Midbrain (tissue), 1 donor: ENCODE data around the gene ANKS1B.
"Not testable (repeated sequence)": the region's sequence is repeated elsewhere in the genome, so short reads cannot be mapped to it uniquely, and the experiment has no call there.

Experiments
- DNase-seq: peaks from one replicate; lab custom pipeline; 2025; lab: John Stamatoyannopoulos, UW

Gene ANKS1B

DNA sequence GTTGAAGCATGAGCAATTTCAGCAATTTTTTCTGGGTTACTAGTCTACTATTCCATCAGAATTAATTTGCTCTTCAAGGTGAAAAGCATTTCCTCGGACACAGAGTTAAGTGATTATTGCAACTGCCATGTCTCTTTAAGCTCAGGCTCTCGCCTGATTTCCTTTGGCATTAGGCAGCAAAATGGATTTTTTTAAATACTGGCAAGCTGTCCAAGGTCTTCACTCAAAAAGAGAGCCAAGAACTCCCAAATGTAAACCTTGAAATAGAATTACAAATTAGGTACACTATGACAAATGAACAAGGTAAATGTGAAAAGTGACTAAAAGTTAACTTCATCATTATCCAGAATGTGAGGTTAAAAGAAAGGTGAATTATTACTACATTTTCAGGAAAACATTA is 225.3 kb downstream of the ANKS1B start:
- DNase-seq, result no peak

DNA sequence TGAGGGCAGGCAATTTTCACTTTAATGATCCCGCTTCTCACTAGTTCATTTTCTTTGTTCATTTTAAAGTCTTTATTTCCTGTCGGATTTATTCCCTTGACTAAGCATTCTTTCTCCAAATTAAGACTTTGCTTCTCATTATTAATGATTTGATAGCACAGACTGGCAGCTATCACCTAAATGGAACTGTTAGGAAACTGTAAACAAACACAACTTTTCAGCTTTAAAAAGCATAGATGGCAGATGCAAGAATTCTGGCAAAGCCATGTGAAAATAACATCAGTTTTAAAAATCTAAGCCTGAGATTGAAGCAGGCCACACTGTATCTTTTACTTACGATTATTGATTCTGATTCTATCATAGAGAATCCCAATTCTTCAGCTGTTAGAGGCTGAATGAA is 225.7 kb downstream of the ANKS1B start:
- no peak for DNase-seq

DNA sequence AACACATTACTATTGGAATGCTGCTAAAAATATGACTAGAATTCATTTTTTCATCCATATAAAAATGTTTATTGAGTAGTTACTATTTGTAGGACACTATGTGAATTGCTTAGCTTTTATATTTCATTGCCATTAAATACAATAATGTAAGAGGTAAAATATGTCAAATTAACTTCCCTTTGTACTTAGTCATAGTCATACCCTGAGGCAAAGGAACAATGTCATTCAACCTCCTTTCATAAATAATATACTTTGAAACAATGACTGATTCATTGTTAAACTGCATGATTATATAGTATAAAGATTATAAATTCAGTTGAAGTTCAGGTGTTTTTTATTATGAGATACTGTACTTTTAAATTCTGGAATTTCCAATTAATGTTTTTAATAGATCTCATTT is 232.0 kb downstream of the ANKS1B start:
- DNase-seq, result no peak

DNA sequence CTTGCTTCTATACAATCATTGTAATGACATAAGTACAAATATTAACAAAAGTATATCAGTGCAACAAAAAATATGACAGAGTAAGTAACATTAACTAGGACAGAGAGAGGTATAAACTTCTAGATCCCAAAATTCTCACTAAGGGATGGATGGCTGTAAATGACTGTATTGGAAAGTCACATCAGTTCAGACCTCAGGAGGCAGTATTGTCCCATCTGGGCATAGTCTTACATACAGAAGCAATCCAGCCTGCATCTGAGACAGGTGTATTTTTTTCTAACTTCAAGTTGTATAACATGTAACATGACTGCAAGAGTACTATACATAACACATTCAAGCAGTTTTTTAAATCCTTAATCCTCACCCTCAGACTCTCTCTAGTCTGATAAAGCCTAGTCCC is 238.2 kb downstream of the ANKS1B start:
- no peak for DNase-seq

DNA sequence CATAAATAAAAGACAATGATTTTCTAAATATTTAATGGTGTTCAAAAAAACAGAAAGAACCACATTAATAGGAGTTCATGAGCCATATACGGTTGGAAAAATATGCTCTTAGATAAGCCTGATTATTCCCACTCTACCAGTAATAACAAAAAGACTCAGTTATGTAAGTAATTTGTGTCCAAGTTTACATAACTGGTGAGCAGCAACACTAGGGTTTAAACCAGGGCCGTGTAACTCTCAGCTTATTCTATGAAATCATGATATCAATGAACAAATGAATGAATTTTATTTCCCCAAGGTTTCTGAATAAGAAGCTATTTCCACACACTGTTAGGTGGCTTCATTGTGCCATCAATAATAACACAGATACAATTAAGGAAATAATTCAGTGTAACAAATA is 238.8 kb downstream of the ANKS1B start:
- no peak for DNase-seq

DNA sequence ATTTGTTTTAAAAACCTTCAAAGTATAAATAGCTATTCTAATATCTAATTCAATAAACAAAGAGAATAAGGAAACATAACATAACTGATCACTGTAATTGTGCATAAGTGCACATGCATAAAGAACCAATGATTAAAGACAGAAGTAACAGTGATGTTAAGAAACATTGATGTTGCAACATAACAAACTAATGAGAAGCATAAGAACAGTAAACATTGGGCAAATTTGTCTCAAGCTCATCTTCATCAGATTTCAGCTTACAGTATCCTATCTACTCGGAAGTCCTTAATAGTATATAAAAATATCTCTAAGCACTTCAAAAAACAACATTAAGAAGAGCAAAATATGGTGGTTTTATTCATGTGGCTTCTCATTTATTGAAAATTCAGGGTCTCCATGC is 239.6 kb downstream of the ANKS1B start:
- no peak for DNase-seq

DNA sequence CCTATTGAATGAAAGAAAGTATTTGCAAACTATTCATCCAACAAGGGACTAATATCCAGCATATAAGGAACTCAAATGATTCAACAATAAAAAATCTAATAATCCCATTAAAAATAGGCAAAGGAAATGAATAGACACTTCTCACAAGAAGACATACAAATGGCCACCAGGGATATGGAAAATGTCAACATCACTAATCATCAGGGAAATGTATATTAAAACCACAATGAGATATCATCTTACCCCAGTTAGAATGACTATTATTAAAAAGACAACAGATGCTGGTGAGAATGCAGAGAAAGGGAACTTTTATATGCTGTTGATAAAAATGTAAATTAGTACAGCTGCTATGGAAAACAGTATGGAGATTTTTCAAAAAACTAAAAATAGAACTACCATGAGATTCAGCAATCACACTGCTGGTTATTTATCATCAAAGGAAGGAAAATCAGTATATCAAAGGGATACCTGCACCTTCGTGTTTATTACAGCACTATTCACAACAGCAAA is 247.9 kb downstream of the ANKS1B start:
- DNase-seq, result no peak

DNA sequence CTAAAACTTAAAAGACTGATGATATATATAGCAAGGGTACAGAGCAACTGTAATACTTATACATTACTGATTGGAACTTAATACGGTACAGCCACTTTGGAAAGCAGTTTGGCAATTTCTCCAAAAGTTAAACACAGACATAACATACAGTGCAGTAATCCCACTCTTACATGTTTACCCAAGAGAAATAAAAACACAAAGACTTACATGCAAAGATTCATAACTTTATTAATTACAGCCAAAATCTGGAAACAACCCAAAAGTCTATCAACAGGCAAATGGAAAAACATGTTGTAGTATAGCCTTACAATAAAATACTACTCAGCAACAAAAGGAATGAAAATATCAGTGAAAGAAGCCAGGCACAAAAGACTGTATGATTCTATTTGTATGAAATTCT is 252.6 kb downstream of the ANKS1B start:
- DNase-seq, result no peak

DNA sequence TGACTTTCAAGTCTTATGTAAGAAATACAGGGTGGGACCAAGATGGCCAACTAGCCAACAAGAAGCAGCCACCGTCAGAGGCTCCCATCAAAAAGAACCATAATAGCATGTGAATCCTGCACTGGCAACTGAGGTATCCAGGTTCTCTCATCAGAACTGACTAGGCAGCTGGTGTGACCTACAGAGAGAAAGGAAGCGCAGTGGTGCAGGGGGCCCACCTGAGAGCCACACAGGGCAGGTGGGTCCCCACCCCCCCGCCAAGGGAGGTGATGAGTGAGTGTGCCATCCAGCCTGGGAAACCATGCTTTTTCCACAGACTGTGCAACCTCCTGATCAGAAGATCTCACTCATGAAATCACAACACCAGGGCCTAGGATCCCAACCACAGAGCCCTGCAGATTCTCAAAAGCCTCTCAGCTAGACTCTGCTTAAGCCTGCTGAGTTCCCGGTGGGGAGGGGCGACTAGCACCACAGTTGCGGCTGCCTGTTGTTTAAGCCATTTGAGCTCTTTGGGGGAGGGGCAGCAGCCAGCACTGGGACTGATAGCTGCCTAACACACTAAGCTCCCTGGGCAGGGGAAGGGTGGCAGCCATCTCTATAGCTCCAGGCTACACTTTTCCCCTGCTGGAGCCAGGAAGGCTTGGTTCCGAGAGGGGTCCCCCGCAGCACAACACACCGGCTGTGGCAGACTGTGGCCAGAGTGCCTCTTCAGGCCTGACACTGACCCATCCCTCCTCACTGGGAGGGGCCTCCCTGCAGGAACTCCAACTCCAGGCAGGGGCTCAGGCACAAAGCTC is 261.8 kb downstream of the ANKS1B start:
- no peak for DNase-seq

DNA sequence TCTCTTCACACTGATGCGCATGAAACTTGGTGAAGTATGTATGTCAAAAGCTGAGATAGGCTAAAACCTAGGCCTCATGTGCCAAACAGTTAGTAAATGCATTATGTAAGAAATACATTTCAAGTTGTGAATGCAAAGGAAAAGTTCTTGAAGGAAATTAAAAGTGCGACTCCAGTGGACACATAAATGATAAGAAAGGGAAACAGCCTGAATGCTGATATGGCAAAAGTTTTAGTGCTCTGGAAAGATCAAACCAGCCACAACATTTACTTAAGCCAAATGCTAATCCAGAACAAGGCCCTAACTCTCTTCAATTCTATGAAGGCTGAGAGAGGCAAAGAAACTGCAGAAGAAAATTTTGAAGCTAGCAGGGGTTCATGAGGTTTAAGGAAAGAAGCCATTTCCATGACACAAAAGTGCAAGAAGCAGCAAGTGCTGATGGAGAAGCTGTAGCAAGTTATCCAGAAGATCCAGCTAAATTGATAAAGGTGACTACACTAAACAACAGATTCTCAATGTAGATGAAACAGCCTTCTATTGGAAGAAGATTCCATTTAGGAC is 262.9 kb downstream of the ANKS1B start:
- no peak for DNase-seq

DNA sequence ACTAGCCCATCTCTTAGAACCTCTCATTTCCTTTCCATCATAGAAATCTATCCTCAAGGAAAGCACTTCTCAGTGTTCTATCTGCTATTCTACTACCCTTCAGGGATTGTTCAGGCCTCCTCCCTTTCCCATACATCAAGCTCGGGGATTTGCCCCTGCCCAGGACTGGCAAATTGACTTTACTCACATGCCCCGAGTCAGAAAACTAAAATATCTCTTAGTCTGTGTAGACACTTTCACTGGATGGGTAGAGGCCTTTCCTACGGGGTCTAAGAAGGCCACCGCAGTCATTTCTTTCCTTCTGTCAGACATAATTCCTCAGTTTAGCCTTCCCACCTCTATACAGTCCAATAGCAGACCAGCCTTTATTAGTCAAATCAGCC is 264.7 kb downstream of the ANKS1B start:
- not testable (repeated sequence) for DNase-seq

DNA sequence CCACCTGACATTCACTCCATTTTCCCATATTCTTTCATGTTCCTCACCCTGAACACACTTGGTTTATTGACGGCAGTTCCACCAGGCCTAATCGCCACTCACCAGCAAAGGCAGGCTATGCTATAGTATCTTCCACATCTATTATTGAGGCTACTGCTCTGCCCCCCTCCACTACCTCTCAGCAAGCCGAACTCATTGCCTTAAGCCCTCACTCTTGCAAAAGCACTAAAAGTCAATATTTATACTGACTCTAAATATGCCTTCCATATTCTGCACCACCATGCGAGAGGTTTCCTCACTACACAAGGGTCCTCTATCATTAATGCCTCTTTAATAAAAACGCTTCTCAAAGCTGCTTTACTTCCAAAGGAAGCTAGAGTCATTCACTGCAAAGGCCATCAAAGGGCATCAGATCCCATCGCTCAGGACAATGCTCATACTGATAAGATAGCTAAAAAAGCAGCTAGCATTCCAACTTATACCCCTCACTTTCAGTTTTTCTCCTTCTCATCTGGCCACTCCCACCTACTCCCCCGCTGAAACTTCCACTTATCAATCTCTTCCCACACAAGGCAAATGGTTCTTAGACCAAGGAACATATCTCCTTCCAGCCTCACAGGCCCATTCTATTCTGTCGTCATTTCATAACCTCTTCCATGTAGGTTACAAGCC is 265.2 kb downstream of the ANKS1B start:
- DNase-seq, result not testable (repeated sequence)

DNA sequence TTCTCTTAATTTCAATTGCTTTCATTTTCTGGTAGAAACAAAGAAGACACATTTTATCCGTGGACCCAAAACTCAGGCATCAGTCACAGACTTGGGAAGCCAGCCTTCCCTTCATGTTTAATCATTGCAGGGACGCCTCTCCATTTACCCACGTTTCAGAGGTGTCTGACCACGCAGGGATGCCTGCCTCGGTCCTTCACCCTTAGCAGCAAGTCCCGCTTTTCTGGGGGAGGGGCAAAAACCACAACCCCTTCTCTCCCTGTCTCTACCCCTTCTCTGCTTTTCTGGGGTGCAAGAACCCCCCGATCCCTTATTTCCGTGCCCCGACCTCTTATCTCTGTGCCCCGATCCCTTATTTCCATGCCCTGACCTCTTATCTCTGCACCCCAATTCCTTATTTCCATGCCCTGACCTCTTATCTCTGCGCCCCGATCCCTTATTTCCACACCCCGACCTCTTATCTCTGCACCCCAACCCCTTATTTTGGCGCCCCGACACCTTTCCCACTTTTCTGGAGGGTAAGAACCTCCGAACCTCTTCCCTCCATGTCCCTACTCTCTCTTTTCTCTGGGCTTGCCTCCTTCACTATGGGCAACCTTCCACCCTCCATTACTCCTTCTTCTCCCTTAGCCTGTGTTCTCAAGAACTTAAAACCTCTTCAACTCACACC is 268.8 kb downstream of the ANKS1B start:
- not testable (repeated sequence) for DNase-seq

DNA sequence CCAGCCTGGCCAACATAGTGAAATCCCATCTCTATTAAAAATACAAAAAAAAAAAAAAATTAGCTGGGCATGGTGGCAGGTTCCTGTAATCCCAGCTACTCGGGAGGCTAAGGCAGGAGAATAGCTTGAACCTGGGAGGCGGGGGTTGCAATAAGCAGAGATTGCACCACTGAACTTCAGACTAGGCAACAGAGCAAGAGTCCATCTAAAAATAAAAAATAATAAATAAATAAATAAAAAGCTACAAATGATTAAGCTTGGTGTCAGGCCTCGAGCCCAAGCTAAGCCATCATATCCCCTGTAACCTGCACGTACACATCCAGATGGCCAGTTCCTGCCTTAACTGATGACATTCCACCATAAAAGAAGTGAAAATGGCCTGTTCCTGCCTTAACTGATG is 269.8 kb downstream of the ANKS1B start:
- not testable (repeated sequence) for DNase-seq

DNA sequence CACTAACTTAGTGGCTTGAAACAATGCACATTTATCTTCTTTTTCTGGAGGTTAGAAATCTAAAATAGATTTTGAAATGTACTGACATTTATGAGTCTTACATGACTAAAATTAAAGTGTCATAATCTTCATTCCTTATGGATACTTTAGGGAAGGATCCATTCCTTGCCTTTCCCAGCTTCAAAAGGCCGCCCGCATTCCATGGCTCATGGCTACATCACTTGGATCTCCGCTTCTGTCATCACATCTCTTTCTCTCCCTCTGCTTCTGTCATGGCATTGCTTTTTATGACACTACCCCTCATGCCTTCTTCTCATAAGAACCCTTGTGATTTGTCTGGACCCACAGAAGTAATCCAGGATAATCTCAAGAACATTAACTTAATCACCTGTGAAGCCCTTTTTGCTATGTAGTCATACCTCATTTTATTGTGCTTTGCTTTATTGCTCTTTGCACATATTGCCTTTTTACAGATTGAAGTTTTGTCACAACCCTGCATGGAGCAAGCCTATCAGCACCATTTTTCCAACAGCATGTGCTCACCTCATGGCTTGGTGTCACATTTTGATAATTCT is 270.7 kb downstream of the ANKS1B start:
- DNase-seq, result no peak

DNA sequence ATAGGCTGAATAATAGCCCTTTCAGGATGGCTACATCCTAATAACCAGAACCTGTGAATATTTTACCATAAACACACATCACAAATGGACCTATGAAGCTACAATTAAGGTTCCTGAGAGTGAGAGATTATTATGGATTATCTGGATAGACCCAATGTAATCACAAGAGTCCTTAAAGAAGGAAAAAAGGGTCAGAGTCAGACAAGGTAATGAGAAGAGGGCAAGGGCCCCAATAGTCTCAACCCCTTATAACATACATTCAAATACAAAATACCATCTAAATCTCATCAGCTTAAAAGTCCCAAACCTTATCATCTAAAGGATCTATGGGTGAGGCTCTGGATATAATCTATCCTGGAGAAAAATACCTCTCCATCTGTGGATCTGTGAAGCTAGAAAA is 272.5 kb downstream of the ANKS1B start:
- no peak for DNase-seq

DNA sequence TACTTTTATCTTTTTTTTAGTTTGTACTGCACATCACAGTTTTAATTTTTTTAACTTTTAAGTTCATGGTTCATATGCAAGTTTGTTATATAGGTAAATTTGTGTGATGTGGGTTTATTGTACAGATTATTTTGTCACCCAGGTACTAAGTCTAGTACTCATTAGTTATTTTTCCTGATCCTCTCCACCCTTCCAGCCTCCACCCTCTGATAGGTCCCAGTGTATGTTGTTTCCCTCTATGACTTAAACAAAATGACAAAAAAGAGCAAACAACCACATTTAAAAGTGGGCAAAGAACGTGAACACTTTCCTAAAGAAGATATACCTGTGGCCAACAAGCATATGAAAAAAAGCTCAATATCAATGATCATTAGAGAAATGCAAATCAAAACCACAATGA is 273.5 kb downstream of the ANKS1B start:
- no peak for DNase-seq

DNA sequence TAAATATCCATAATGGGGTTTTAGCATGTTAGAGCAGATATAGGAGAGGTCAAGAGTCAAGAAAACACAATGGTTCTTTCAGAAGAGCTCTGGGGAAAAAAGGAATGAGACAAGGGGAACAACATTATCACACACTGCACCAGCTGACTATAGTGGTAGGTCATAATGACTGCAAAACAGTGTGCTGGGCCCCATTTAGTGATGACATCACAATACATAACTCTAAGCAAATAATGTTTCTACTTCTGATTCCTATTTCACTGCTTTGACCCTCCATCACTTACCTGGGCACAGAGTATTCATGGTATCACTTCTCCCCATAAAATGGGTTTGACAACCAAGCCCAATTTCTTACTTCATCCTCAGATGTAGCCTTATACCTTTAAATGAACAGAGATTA is 275.1 kb downstream of the ANKS1B start:
- no peak for DNase-seq

DNA sequence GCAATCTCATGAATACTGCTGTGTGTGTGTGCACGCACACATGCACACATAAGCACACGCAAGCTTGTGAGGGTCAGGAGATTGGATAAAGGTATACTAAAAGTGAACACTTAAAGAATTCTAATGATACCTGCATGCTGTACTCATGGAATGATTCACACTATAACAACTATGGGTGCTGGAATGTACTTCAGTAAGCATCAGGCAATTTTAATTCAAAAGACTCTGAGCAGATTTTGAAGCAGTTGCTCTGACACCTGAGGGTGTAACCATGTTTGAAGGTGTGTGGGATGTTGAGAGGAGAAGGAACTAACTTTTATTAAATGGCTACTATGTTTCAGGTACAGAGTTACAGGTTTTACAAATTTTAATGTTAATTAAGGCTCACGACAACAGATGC is 275.6 kb downstream of the ANKS1B start:
- DNase-seq, result no peak

DNA sequence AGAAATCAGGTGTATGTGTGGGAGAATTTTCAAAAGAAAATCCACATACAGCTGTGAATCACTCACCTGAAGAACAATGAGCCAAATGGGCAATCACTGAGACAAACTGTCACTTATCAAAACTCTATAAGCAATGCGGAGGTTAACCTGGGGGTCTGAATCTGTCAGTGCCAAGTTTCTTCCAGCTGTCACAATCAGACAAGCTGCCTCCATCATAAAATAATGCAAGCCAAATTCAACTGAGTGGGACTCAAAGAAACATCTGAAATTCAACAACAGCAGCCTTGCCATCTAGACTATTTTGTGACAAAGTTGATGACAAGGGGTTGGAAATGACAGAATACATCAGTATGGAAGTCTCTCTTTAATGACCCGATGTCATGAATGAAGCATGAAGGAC is 276.9 kb downstream of the ANKS1B start:
- no peak for DNase-seq

DNA sequence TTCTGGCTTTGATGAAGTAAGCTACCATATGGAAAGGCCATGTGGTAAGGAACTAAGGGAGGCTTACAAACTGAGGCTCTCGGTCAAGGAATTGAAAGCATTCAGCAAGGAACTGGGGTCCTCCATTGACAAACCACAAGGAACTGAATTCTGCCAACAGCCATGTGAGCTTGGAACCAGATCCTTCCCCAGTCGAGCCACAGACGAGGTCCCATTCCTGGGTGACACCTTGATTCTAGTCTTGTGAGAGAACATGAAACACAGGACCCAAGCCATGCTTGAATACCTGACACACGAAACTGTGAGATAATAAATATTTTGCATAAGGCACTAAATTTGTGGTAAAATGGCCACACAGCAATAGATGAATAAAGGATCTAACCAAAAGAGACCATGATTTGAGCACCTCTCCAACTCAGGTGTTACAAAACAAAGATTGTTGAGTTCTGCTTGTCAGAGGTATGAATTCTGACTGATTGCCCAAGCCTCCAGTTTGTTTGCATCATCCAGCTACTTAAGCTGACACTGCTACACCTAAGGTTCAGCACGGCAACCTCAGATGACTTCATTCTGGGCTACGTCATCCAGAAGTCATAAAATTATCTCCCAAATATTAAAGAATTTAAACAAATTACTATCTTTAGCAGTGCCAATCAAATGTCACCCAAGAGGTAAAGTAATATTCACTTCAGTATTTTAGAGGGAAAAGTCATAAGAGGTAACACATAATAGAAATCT is 277.8 kb downstream of the ANKS1B start:
- no peak for DNase-seq

DNA sequence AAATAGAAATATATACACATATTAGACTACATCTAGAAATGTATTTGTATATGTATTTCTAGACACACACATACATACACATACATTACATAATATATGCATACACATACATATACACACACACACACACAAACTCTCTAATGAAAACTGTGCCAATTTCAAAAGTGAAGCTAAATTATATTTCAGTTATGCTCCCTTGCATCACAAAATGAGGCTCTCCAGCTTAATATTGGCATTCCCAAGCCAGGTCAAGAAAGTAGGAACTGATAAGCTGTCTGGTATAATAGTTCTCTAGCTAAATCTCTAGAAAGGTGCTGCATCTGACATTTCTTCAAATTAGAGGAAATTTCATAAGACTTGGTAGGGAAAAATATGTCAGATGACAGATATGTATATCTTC is 280.3 kb downstream of the ANKS1B start:
- no peak for DNase-seq
